Spinal cord (tissue), 10 donors: ENCODE measurements around the gene CACNA1D. TPM values are rescaled to one million over a fixed set of nuclear protein-coding genes. Genes with fewer than 3 reads are reported as not detected.

Experiments used
- DNase-seq, 6 donors: peaks; one replicate each; pipeline versions ENCODE4 v3.0.0 to v3.0.0-alpha.2; 2013 to 2015; ENCODE audit warnings: low spot score in 6 of 6, low read depth in 4 of 6
- H3K27ac ChIP-seq: one replicate; pipeline ENCODE4 v1.5.1; 2013; ENCODE audit warnings: low read depth, low read length, control low read depth
- H3K27me3 ChIP-seq: one replicate; pipeline ENCODE4 v1.6.1; 2013; ENCODE audit warnings: low read length; ENCODE audit not compliant: control insufficient read depth, insufficient read depth
- H3K36me3 ChIP-seq: one replicate; pipeline ENCODE4 v1.6.1; 2013; ENCODE audit warnings: low read length; ENCODE audit not compliant: control insufficient read depth, insufficient read depth
- H3K4me1 ChIP-seq: one replicate; pipeline ENCODE4 v1.6.1; 2013; ENCODE audit warnings: low read length; ENCODE audit not compliant: control insufficient read depth, insufficient read depth
- H3K4me3 ChIP-seq: one replicate; pipeline ENCODE4 v1.5.1; 2013; ENCODE audit warnings: low read depth, low read length, control low read depth
- H3K9me3 ChIP-seq: one replicate; pipeline ENCODE4 v1.6.1; 2013; ENCODE audit warnings: low read length; ENCODE audit not compliant: control insufficient read depth, insufficient read depth
- WGBS: methylation state at CpG from one replicate; pipeline ENCODE4 v1.1.5; 2013; ENCODE audit warnings: missing lambda C conversion rate; ENCODE audit not compliant: insufficient coverage; 5-methylcytosine and 5-hydroxymethylcytosine counted together
- polyA plus RNA-seq, 2 donors: library from polyadenylated mRNA; unstranded; fragments of 120-200 nt; gene quantifications; one replicate each; pipeline ENCODE4 v1.2.1, GENCODE V29; 2013; ENCODE audit not compliant: insufficient read length in 2 of 2
- total RNA-seq, 2 donors: library from RNA; depleted of rRNA in 1 of 2; stranded (reverse); fragments of 120-200 nt in 1 of 2; fragments of >200 nt in 1 of 2; gene quantifications; one replicate each; pipeline versions ENCODE4 v1.2.3 to v1.2.4, GENCODE V29; 2013 to 2014
- donor health status: healthy.

CACNA1D gene
- total and polyA plus RNA-seq, 4 donors, result 14.1 to 37.5 (median 24.4) TPM

GRCh38 chr3:53818221-53819162 is 324.1 kb downstream of the CACNA1D start:
- DNase-seq, result no peak
- Histone ChIP-seq H3K27me3 (no peaks in the 10 kb centered on the region), H3K9me3 (no peaks in the 10 kb centered on the region), H3K27ac (no peak overlapping the region), H3K36me3 (peaks cover 68% of the 10 kb centered on the region), H3K4me1 (peaks cover 51% of the 10 kb centered on the region), H3K4me3 (no peak overlapping the region)
- WGBS, result 86% methylated on average over 14 of the region's 14 CpGs

- no peaks in the 10 kb centered on the region for H3K9me3 ChIP-seq
- peaks cover 49% of the 10 kb centered on the region for H3K4me1 ChIP-seq
- 96% methylated on average over 12 of the region's 14 CpGs for WGBS
- H3K4me3 ChIP-seq, result no peak overlapping the region
- H3K27me3 ChIP-seq, result no peaks in the 10 kb centered on the region
- H3K27ac ChIP-seq, result no peak overlapping the region
- no peak for DNase-seq
- peaks cover 70% of the 10 kb centered on the region for H3K36me3 ChIP-seq
Measured at GRCh38 chr3:53819163-53819868, 324.9 kb downstream of the CACNA1D start.

- Histone ChIP-seq H3K9me3 (no peaks in the 10 kb centered on the region), H3K27me3 (no peaks in the 10 kb centered on the region), H3K27ac (no peak overlapping the region), H3K36me3 (peaks cover 65% of the 10 kb centered on the region), H3K4me1 (peaks cover 41% of the 10 kb centered on the region), H3K4me3 (no peak overlapping the region)
- 95% methylated on average over 4 of the region's 5 CpGs for WGBS
- no peak for DNase-seq
Measured at GRCh38 chr3:53820084-53820483, 325.7 kb downstream of the CACNA1D start.

GRCh38 chr3:53820756-53821580 is 326.6 kb downstream of the CACNA1D start:
- Histone ChIP-seq H3K36me3 (peaks cover 62% of the 10 kb centered on the region), H3K9me3 (no peaks in the 10 kb centered on the region), H3K4me3 (no peak overlapping the region), H3K4me1 (peaks cover 33% of the 10 kb centered on the region), H3K27me3 (no peaks in the 10 kb centered on the region), H3K27ac (no peak overlapping the region)
- DNase-seq, result no peak
- 87% methylated on average over 19 of the region's 21 CpGs for WGBS

GRCh38 chr3:53821631-53822121 is 327.3 kb downstream of the CACNA1D start:
- peaks cover 30% of the 10 kb centered on the region for H3K4me1 ChIP-seq
- H3K4me3 ChIP-seq, result no peak overlapping the region
- no peaks in the 10 kb centered on the region for H3K9me3 ChIP-seq
- DNase-seq, result no peak
- no peak overlapping the region for H3K27ac ChIP-seq
- H3K36me3 ChIP-seq, result peaks cover 62% of the 10 kb centered on the region
- no peaks in the 10 kb centered on the region for H3K27me3 ChIP-seq
- whole genome bisulfite sequencing, result 76% methylated on average over 2 of the region's 5 CpGs

GRCh38 chr3:53822331-53822741 is 327.9 kb downstream of the CACNA1D start:
- 95% methylated on average over 13 of the region's 14 CpGs for WGBS
- H3K27ac ChIP-seq, result no peak overlapping the region
- no peaks in the 10 kb centered on the region for H3K9me3 ChIP-seq
- DNase-seq, result no peak
- peaks cover 23% of the 10 kb centered on the region for H3K4me1 ChIP-seq
- H3K27me3 ChIP-seq, result no peaks in the 10 kb centered on the region
- H3K4me3 ChIP-seq, result no peak overlapping the region
- peaks cover 58% of the 10 kb centered on the region for H3K36me3 ChIP-seq

GRCh38 chr3:53823026-53823955 is 328.9 kb downstream of the CACNA1D start:
- H3K27ac ChIP-seq, result no peak overlapping the region
- WGBS, result 97% methylated on average over 67 of the region's 67 CpGs
- H3K4me1 ChIP-seq, result peaks cover 14% of the 10 kb centered on the region

GRCh38 chr3:53823956-53824657 is 329.7 kb downstream of the CACNA1D start:
- no peaks in the 10 kb centered on the region for H3K9me3 ChIP-seq
- peaks cover 13% of the 10 kb centered on the region for H3K4me1 ChIP-seq
- DNase-seq, result no peak
- 83% methylated on average over 9 of the region's 10 CpGs for WGBS
- H3K36me3 ChIP-seq, result peaks cover 41% of the 10 kb centered on the region
- H3K27me3 ChIP-seq, result no peaks in the 10 kb centered on the region
- no peak overlapping the region for H3K4me3 ChIP-seq
- H3K27ac ChIP-seq, result no peak overlapping the region

More at GRCh38 chr3:53823026-53823955, 328.9 kb downstream of the CACNA1D start:
- DNase-seq, result no peak
- H3K36me3 ChIP-seq, result peaks cover 49% of the 10 kb centered on the region
- no peak overlapping the region for H3K4me3 ChIP-seq
- no peaks in the 10 kb centered on the region for H3K27me3 ChIP-seq
- no peaks in the 10 kb centered on the region for H3K9me3 ChIP-seq
